ENCODE results near the gene TPO.
"Not testable (repeated sequence)": the region's sequence is repeated elsewhere in the genome, so short reads cannot be mapped to it uniquely, and the experiment has no call there.

TPO gene

GRCh38 chr2:1488851-1489250 lies 75.6 kb downstream of the TPO start:
- H3K4me1 ChIP-seq (ENCODE audit: control insufficient read depth, insufficient read depth, low read length), result no peaks in the 10 kb centered on the region

GRCh38 chr2:1489486-1489885 lies 76.2 kb downstream of the TPO start:
- H3K27me3 ChIP-seq (ENCODE audit: control insufficient read depth, insufficient read depth, low read length), result no peaks in the 10 kb centered on the region
- no peaks in the 10 kb centered on the region for H3K9me3 ChIP-seq (ENCODE audit: control insufficient read depth, insufficient read depth, low read length)

More at GRCh38 chr2:1488851-1489250, 75.6 kb downstream of the TPO start:
- Histone ChIP-seq H3K36me3 (ENCODE audit: control insufficient read depth, insufficient read depth, low read length) (no peaks in the 10 kb centered on the region), H3K9ac (ENCODE audit: low read depth, low read length) (no peak overlapping the region), H3K27me3 (ENCODE audit: control insufficient read depth, insufficient read depth, low read length) (no peaks in the 10 kb centered on the region), H3K4me3 (ENCODE audit: low read depth, low read length) (no peak overlapping the region), H3K9me3 (ENCODE audit: control insufficient read depth, insufficient read depth, low read length) (no peaks in the 10 kb centered on the region)

GRCh38 chr2:1490381-1490780 lies 77.1 kb downstream of the TPO start:
- H3K27me3 ChIP-seq (ENCODE audit: control insufficient read depth, insufficient read depth, low read length); H3K9me3 ChIP-seq (ENCODE audit: control insufficient read depth, insufficient read depth, low read length); H3K9ac ChIP-seq (ENCODE audit: low read depth, low read length); H3K4me1 ChIP-seq (ENCODE audit: control insufficient read depth, insufficient read depth, low read length); H3K4me3 ChIP-seq (ENCODE audit: low read depth, low read length); H3K36me3 ChIP-seq (ENCODE audit: control insufficient read depth, insufficient read depth, low read length): not testable (repeated sequence)

More at GRCh38 chr2:1489486-1489885, 76.2 kb downstream of the TPO start:
- H3K36me3 ChIP-seq (ENCODE audit: control insufficient read depth, insufficient read depth, low read length), result no peaks in the 10 kb centered on the region
- H3K4me3 ChIP-seq (ENCODE audit: low read depth, low read length), result no peak overlapping the region
- no peaks in the 10 kb centered on the region for H3K4me1 ChIP-seq (ENCODE audit: control insufficient read depth, insufficient read depth, low read length)
- H3K9ac ChIP-seq (ENCODE audit: low read depth, low read length), result no peak overlapping the region

- no peaks in the 10 kb centered on the region for H3K4me1 ChIP-seq (ENCODE audit: control insufficient read depth, insufficient read depth, low read length)
Observed at GRCh38 chr2:1491751-1492150, 78.5 kb downstream of the TPO start.

GRCh38 chr2:1492231-1492630 lies 79.0 kb downstream of the TPO start:
- not testable (repeated sequence) for H3K4me3 ChIP-seq (ENCODE audit: low read depth, low read length); H3K4me1 ChIP-seq (ENCODE audit: control insufficient read depth, insufficient read depth, low read length); H3K27me3 ChIP-seq (ENCODE audit: control insufficient read depth, insufficient read depth, low read length); H3K9me3 ChIP-seq (ENCODE audit: control insufficient read depth, insufficient read depth, low read length); H3K9ac ChIP-seq (ENCODE audit: low read depth, low read length); H3K36me3 ChIP-seq (ENCODE audit: control insufficient read depth, insufficient read depth, low read length)

More at GRCh38 chr2:1491751-1492150, 78.5 kb downstream of the TPO start:
- no peaks in the 10 kb centered on the region for H3K36me3 ChIP-seq (ENCODE audit: control insufficient read depth, insufficient read depth, low read length)
- H3K27me3 ChIP-seq (ENCODE audit: control insufficient read depth, insufficient read depth, low read length), result no peaks in the 10 kb centered on the region
- H3K9me3 ChIP-seq (ENCODE audit: control insufficient read depth, insufficient read depth, low read length), result no peaks in the 10 kb centered on the region
- H3K9ac ChIP-seq (ENCODE audit: low read depth, low read length), result no peak overlapping the region
- no peak overlapping the region for H3K4me3 ChIP-seq (ENCODE audit: low read depth, low read length)

GRCh38 chr2:1492711-1493430 lies 79.6 kb downstream of the TPO start:
- no peaks in the 10 kb centered on the region for H3K9me3 ChIP-seq (ENCODE audit: control insufficient read depth, insufficient read depth, low read length)
- no peaks in the 10 kb centered on the region for H3K36me3 ChIP-seq (ENCODE audit: control insufficient read depth, insufficient read depth, low read length)
- H3K4me1 ChIP-seq (ENCODE audit: control insufficient read depth, insufficient read depth, low read length), result no peaks in the 10 kb centered on the region
- no peak overlapping the region for H3K9ac ChIP-seq (ENCODE audit: low read depth, low read length)
- H3K4me3 ChIP-seq (ENCODE audit: low read depth, low read length), result no peak overlapping the region
- H3K27me3 ChIP-seq (ENCODE audit: control insufficient read depth, insufficient read depth, low read length), result no peaks in the 10 kb centered on the region

- H3K9ac ChIP-seq (ENCODE audit: low read depth, low read length), result no peak overlapping the region
- no peaks in the 10 kb centered on the region for H3K27me3 ChIP-seq (ENCODE audit: control insufficient read depth, insufficient read depth, low read length)
- H3K4me3 ChIP-seq (ENCODE audit: low read depth, low read length), result no peak overlapping the region
- H3K4me1 ChIP-seq (ENCODE audit: control insufficient read depth, insufficient read depth, low read length), result no peaks in the 10 kb centered on the region
- H3K9me3 ChIP-seq (ENCODE audit: control insufficient read depth, insufficient read depth, low read length), result no peaks in the 10 kb centered on the region
- no peaks in the 10 kb centered on the region for H3K36me3 ChIP-seq (ENCODE audit: control insufficient read depth, insufficient read depth, low read length)
Observed at GRCh38 chr2:1493431-1494126, 80.3 kb downstream of the TPO start.

GRCh38 chr2:1494257-1494656 lies 81.0 kb downstream of the TPO start:
- H3K9ac ChIP-seq (ENCODE audit: low read depth, low read length), result no peak overlapping the region
- H3K4me1 ChIP-seq (ENCODE audit: control insufficient read depth, insufficient read depth, low read length), result no peaks in the 10 kb centered on the region
- H3K4me3 ChIP-seq (ENCODE audit: low read depth, low read length), result no peak overlapping the region
- H3K36me3 ChIP-seq (ENCODE audit: control insufficient read depth, insufficient read depth, low read length), result no peaks in the 10 kb centered on the region
- no peaks in the 10 kb centered on the region for H3K27me3 ChIP-seq (ENCODE audit: control insufficient read depth, insufficient read depth, low read length)
- no peaks in the 10 kb centered on the region for H3K9me3 ChIP-seq (ENCODE audit: control insufficient read depth, insufficient read depth, low read length)

- Histone ChIP-seq H3K9me3 (ENCODE audit: control insufficient read depth, insufficient read depth, low read length) (no peaks in the 10 kb centered on the region), H3K27me3 (ENCODE audit: control insufficient read depth, insufficient read depth, low read length) (no peaks in the 10 kb centered on the region)
Observed at GRCh38 chr2:1494906-1495305, 81.6 kb downstream of the TPO start.

GRCh38 chr2:1495676-1496358 lies 82.6 kb downstream of the TPO start:
- Histone ChIP-seq H3K4me3 (ENCODE audit: low read depth, low read length) (no peak overlapping the region), H3K36me3 (ENCODE audit: control insufficient read depth, insufficient read depth, low read length) (no peaks in the 10 kb centered on the region), H3K27me3 (ENCODE audit: control insufficient read depth, insufficient read depth, low read length) (no peaks in the 10 kb centered on the region), H3K9me3 (ENCODE audit: control insufficient read depth, insufficient read depth, low read length) (no peaks in the 10 kb centered on the region), H3K4me1 (ENCODE audit: control insufficient read depth, insufficient read depth, low read length) (no peaks in the 10 kb centered on the region), H3K9ac (ENCODE audit: low read depth, low read length) (no peak overlapping the region)

More at GRCh38 chr2:1494906-1495305, 81.6 kb downstream of the TPO start:
- Histone ChIP-seq H3K4me3 (ENCODE audit: low read depth, low read length) (no peak overlapping the region), H3K9ac (ENCODE audit: low read depth, low read length) (no peak overlapping the region), H3K4me1 (ENCODE audit: control insufficient read depth, insufficient read depth, low read length) (no peaks in the 10 kb centered on the region), H3K36me3 (ENCODE audit: control insufficient read depth, insufficient read depth, low read length) (no peaks in the 10 kb centered on the region)

- Histone ChIP-seq H3K4me3 (ENCODE audit: low read depth, low read length) (no peak overlapping the region), H3K4me1 (ENCODE audit: control insufficient read depth, insufficient read depth, low read length) (no peaks in the 10 kb centered on the region), H3K27me3 (ENCODE audit: control insufficient read depth, insufficient read depth, low read length) (no peaks in the 10 kb centered on the region), H3K9me3 (ENCODE audit: control insufficient read depth, insufficient read depth, low read length) (no peaks in the 10 kb centered on the region), H3K9ac (ENCODE audit: low read depth, low read length) (no peak overlapping the region), H3K36me3 (ENCODE audit: control insufficient read depth, insufficient read depth, low read length) (no peaks in the 10 kb centered on the region)
Observed at GRCh38 chr2:1496359-1496821, 83.1 kb downstream of the TPO start.
